Common myeloid progenitor, CD34-positive (primary cell): ENCODE data around the gene CKLF.
"Not testable (repeated sequence)": the region's sequence is repeated elsewhere in the genome, so short reads cannot be mapped to it uniquely, and the experiment has no call there.

ENCODE experiments used
- CTCF ChIA-PET: fragments of 350-600 bp; sonication (Branson Sonifier 250); formaldehyde crosslinking; loops from one replicate; lab custom pipeline; 2021; ENCODE audit warnings: antibody characterized with exemption; lab: Charles Lee
- POLR2A ChIA-PET: fragments of 350-600 bp; sonication (Branson Sonifier 250); formaldehyde crosslinking; loops from one replicate; lab custom pipeline; 2021; ENCODE audit warnings: antibody characterized with exemption; lab: Charles Lee
- DNase-seq, 3 donors: peaks; one replicate each; pipeline versions ENCODE4 v3.0.0 to v3.0.0-alpha.2; 2013
- H3K27ac ChIP-seq, 2 experiments: 1 replicate in 1 of 2; 2 replicates in 1 of 2; pipeline ENCODE4 v1.7.0; 2013; ENCODE audit warnings: inconsistent platforms in 2 of 2, low read length in 2 of 2, mild to moderate bottlenecking in 2 of 2, low read depth in 1 of 2, moderate library complexity in 1 of 2; ENCODE audit not compliant: severe bottlenecking in 2 of 2, insufficient read depth in 1 of 2, poor library complexity in 1 of 2
- H3K27me3 ChIP-seq, 5 experiments: replicated peaks in 2 of 5; 1 replicate in 3 of 5; 2 replicates in 2 of 5; pipeline versions ENCODE4 v1.6.1 to v1.7.0; 2013; ENCODE audit warnings: low read length in 4 of 5, mild to moderate bottlenecking in 2 of 5, moderate library complexity in 2 of 5, inconsistent platforms in 1 of 5; ENCODE audit not compliant: insufficient read depth in 5 of 5, control insufficient read depth in 4 of 5
- H3K36me3 ChIP-seq, 4 experiments: 1 replicate in 2 of 4; 2 replicates in 2 of 4; pipeline versions ENCODE4 v1.6.1 to v1.7.0; 2013; ENCODE audit warnings: low read length in 3 of 4, control low read depth in 1 of 4, mild to moderate bottlenecking in 1 of 4; ENCODE audit not compliant: control insufficient read depth in 4 of 4, insufficient read depth in 4 of 4
- H3K4me1 ChIP-seq, 4 experiments: 1 replicate in 3 of 4; 2 replicates in 1 of 4; pipeline versions ENCODE4 v1.6.1 to v1.7.1; 2013; ENCODE audit warnings: low read length in 3 of 4, mild to moderate bottlenecking in 3 of 4, control low read depth in 1 of 4, inconsistent platforms in 1 of 4, moderate library complexity in 1 of 4; ENCODE audit not compliant: control insufficient read depth in 4 of 4, insufficient read depth in 4 of 4; ENCODE audit errors: control extremely low read depth in 1 of 4
- H3K4me3 ChIP-seq, 7 experiments: 1 replicate in 4 of 7; 2 replicates in 3 of 7; pipeline versions ENCODE4 v1.5.1 to v1.7.0; 2013; ENCODE audit warnings: mild to moderate bottlenecking in 7 of 7, low read length in 6 of 7, moderate library complexity in 6 of 7, inconsistent platforms in 2 of 7, low read depth in 2 of 7, control low read depth in 1 of 7; ENCODE audit not compliant: insufficient read depth in 4 of 7, control insufficient read depth in 1 of 7; ENCODE audit errors: extremely low read depth in 1 of 7
- H3K9me3 ChIP-seq, 5 experiments: 1 replicate in 4 of 5; 2 replicates in 1 of 5; pipeline versions ENCODE4 v1.6.1 to v1.7.1; 2013; ENCODE audit warnings: low read length in 4 of 5, mild to moderate bottlenecking in 2 of 5, inconsistent platforms in 1 of 5, low read depth in 1 of 5, moderate library complexity in 1 of 5; ENCODE audit not compliant: control insufficient read depth in 4 of 5, insufficient read depth in 2 of 5; ENCODE audit errors: control extremely low read depth in 1 of 5
- WGBS: methylation state at CpG from one replicate; pipeline ENCODE4 v1.1.5; 2013; ENCODE audit not compliant: insufficient coverage; 5-methylcytosine and 5-hydroxymethylcytosine counted together

Gene CKLF

DNA sequence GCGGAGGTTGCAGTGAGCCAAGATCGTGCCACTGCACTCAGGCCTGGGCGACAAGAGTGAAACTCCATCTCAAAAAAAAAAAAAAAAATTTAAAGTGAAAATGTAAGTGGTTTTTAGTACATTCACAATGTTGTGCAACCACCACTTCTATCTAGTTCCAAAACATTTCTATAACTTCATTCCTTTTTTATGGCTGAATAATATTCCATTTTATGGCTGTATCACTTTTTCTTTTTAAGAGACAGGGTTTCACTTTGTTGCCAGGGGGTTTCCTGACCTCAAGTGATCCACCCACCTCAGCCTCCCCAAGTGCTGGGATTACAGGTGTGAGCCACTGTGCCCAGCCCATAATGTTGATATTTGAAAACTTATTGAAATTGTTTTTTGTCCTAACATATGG lies 40.4 kb downstream of the CKLF start:
- CTCF ChIA-PET, result interaction anchor here (1.6 kb wide), 1 partner anchor 10 kb away, joined by 5 read pairs; no protein-coding TSS in a partner anchor
- POLR2A ChIA-PET, result no interaction called here
- Histone ChIP-seq H3K9me3 (peaks cover 0 to 5% (median 0%) of the 10 kb centered on the region in 5 experiments), H3K27me3 (no peaks in the 10 kb centered on the region), H3K36me3 (no peaks in the 10 kb centered on the region), H3K4me3 (no peak overlapping the region), H3K27ac (no peak overlapping the region), H3K4me1 (peaks cover 3 to 34% (median 28%) of the 10 kb centered on the region in 4 experiments)
- DNase-seq, result no peak
- no CpG with 5 or more reads among the region's 3 CpGs for WGBS

DNA sequence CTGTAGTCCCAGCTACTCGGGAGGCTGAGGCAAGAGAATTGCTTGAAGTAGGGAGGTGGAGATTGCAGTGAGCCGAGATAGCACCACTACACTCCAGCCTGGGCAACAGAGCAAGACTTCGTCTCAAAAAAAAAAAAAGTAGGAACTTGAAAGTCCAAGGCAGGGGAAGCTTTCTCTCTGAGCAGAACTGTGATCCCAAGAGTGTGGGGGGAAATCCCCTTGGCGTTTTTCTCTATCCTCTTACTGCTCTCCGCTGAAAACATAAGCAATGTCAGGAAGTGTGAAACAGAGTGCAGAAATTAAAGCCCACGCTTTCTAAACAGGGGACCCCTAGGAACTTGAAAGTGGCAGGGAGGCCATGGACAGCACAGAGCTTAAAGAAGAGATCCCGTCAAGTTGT lies 42.4 kb downstream of the CKLF start:
- no peak for DNase-seq
- H3K4me3 ChIP-seq, result no peak overlapping the region
- no peak overlapping the region for H3K27ac ChIP-seq
- no peaks in the 10 kb centered on the region for H3K27me3 ChIP-seq
- no peaks in the 10 kb centered on the region for H3K36me3 ChIP-seq
- WGBS, result 81% methylated on average over 6 of the region's 7 CpGs
- ChIA-PET CTCF (interaction anchor here (0.9 to 2.1 kb wide), 6 partner anchors 9 to 190 kb away, joined by 3 to 10 read pairs (median 5); no protein-coding TSS in a partner anchor), POLR2A (no interaction called here)
- peaks cover 0 to 5% (median 0%) of the 10 kb centered on the region in 5 experiments for H3K9me3 ChIP-seq
- H3K4me1 ChIP-seq, result peaks cover 2 to 19% (median 12%) of the 10 kb centered on the region in 4 experiments

DNA sequence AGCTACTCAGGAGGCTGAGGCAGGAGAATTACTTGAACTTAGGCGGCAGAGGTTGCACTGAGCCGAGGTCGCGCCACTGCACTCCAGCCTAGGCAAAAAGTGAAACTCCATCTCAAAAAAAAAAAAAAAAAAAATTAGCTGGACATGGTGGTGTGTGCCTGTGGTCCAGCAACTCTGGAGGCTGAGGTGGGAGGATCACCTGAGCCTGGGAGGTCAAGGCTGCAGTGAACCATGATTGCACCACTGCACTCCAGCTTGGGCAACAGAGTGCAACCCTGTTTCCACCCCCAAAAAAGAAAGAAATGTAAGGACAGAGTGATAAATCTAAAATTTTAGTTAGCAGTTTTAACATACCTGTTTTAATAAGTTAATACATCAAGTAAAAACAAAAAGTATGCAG lies 44.2 kb downstream of the CKLF start:
- DNase-seq, H3K27me3 ChIP-seq, H3K4me1 ChIP-seq, H3K27ac ChIP-seq, POLR2A ChIA-PET, H3K4me3 ChIP-seq, H3K36me3 ChIP-seq: not testable (repeated sequence)
- 80% methylated on average over 1 of the region's 4 CpGs for WGBS
- peaks cover 0 to 15% (median 4%) of the 10 kb centered on the region in 5 experiments for H3K9me3 ChIP-seq
- CTCF ChIA-PET, result interaction anchor here (0.9 to 1.2 kb wide), 4 partner anchors 12 to 117 kb away, joined by 3 to 4 read pairs (median 4); partner anchors contain the start of gene CMTM2

DNA sequence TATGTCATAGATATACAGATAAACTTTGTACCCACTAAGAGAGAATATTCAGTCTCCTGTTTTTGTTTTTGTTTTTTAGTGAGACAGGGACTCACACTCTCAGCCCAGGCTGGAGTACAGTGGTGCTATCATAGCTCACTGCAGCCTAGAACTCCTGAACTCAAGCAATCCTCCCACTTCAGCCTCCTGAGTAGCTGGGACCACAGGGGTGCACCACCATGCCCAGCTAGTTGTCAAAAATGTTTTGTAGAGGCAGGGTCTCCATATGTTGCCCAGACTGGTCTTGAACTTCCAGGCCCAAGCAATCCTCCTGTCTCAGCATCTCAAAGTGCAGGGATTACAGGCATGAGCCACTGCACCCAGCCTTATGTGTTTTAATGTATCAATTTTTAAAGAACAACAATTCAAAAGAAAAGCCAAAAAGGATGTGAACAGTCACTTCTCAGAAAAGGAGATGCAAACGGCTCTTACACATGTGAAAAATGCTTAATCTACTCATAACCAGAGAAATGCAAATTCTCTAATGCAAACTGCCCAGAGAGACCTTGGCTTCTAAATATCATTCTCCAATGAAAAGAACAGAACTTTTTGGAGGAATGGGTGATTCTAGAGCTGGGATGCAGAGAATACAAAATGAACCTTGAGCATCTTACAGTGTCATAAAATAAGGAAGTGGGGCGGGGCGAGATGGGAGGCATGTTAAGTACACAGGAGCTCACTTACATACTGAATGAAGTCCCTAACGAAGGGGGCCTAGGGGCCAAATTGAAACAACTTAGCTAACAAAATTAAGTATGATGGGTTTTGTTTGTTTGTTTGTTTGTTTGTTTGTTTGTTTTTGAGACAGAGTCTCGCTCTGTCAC lies 44.8 kb downstream of the CKLF start:
- POLR2A ChIA-PET, result no interaction called here
- CTCF ChIA-PET, result interaction anchor here (1.1 to 1.3 kb wide), 6 partner anchors 11 to 199 kb away, joined by 3 to 7 read pairs (median 4); no protein-coding TSS in a partner anchor
- 100% methylated on average over 1 of the region's 5 CpGs for WGBS
- H3K27ac ChIP-seq, result no peak overlapping the region
- no peaks in the 10 kb centered on the region for H3K27me3 ChIP-seq
- peaks cover 0 to 20% (median 4%) of the 10 kb centered on the region in 5 experiments for H3K9me3 ChIP-seq
- H3K4me1 ChIP-seq, result peaks cover 0 to 4% (median 1%) of the 10 kb centered on the region in 4 experiments
- DNase-seq, result peak in 1 of 3 donors; percentile 41
- H3K4me3 ChIP-seq, result no peak overlapping the region
- H3K36me3 ChIP-seq, result no peaks in the 10 kb centered on the region

DNA sequence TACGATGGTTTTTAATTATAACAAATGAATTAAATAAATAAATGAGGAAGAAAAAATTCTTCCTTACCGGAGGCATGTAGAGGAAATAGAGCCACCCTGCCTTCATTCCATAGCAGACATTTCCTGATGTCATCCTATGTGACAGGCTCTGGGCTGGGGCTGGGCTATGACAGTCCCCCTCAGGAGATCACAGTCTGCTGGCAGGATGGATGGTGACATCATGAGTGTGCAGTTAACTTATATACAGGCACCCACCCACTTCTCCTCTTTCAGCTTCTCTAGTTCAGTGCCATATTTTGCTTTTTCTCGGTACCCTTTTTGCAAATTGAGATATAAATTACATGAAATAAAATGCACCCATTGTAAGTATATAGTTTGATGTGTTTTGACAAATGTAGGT lies 45.7 kb downstream of the CKLF start:
- Histone ChIP-seq H3K36me3 (no peaks in the 10 kb centered on the region), H3K4me3 (no peak overlapping the region), H3K4me1 (peaks cover 0 to 7% (median 1%) of the 10 kb centered on the region in 4 experiments), H3K27ac (no peak overlapping the region), H3K9me3 (peaks cover 0 to 20% (median 4%) of the 10 kb centered on the region in 5 experiments), H3K27me3 (no peaks in the 10 kb centered on the region)
- CTCF ChIA-PET, result interaction anchor here (1.1 to 5.1 kb wide), 7 partner anchors 8 to 199 kb away, joined by 3 to 27 read pairs (median 4); no protein-coding TSS in a partner anchor
- no CpG with 5 or more reads among the region's 3 CpGs for WGBS
- peak in 2 of 3 donors; percentile 49 to 60 for DNase-seq
- POLR2A ChIA-PET, result no interaction called here

DNA sequence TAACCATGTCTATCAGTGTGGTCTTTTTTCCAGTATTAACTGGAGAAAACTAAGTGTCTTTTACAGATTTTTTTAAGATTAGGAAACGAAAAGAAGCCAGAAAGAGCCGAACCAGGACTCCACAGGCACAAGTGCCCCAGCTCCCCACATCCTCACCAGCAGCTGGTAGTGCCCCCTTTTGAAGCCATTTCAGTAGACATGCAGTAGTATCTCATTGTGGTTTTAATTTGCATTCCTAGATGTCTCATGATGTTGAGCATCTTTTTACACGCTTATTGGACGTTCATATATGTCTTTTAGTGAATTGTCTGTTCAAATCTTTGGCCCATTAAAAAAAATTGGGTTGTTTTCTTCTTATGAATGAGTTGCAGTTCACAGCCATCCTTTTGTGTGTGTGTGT lies 47.4 kb downstream of the CKLF start:
- ChIA-PET CTCF (interaction anchor here (0.9 to 5.1 kb wide), 4 partner anchors 9 to 123 kb away, joined by 3 to 27 read pairs (median 4); no protein-coding TSS in a partner anchor), POLR2A (interaction anchor here (1.0 kb wide), 1 partner anchor 9 kb away, joined by 3 read pairs; no protein-coding TSS in a partner anchor)
- H3K27me3 ChIP-seq, result no peaks in the 10 kb centered on the region
- no peaks in the 10 kb centered on the region for H3K36me3 ChIP-seq
- WGBS, result 92% methylated on average over 2 of the region's 4 CpGs
- H3K9me3 ChIP-seq, result peaks cover 0 to 15% (median 4%) of the 10 kb centered on the region in 5 experiments
- no peak for DNase-seq
- peaks cover 0 to 19% (median 11%) of the 10 kb centered on the region in 4 experiments for H3K4me1 ChIP-seq
- H3K27ac ChIP-seq, result no peak overlapping the region
- no peak overlapping the region for H3K4me3 ChIP-seq
